ENCODE results near the gene CD180. TPM values are rescaled to one million over a fixed set of nuclear protein-coding genes. Genes with fewer than 3 reads are reported as not detected.
A peak's percentile ranks its signal among the peaks of the same experiment; 100 is the strongest.

The CD180 gene
- total RNA-seq, 1 experiment from 2014 or later = not detected

DNA sequence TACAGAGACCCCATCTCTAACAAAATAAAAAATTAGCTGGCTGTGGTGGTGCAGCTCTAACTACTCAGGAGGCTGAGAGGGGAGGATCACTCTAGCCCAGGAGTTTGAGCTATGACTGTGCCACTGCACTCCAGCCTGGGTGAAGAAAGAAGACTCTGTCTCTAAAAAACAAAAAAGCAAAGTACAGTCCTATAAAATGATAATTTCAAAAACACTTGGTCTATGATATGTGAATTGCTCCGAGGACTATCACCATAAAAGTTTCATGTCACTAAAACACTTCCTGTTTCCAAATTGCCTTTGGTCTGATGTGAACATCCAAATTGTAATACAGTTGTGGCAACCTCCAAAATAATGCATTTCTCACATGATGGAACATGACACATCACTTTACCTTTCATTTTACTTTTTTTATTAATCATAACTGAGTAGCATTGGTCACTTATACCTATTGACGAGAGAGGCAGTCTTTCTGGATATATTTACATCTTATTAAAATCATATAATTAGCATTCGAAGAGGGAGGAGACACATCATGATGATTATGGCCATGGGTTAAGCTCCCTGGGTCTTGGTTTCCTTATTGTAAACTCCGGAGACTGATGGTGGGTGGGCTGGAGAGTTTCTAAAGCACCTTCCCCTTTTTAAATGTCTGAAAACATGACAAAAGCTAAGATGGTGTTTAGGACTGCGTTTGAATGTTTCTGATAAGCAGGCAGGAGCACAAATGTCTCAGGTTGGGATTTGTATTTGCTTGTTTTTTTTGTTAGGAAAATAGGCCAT is 25.8 kb upstream of the CD180 start:
- no peak overlapping the region for H3K4me3 ChIP-seq
- H3K27ac ChIP-seq = no peak overlapping the region
- H3K27me3 ChIP-seq = no peaks in the 10 kb centered on the region
- DNase-seq = no peak
- H3K9me3 ChIP-seq (replicated peaks) = no peaks in the 10 kb centered on the region
- H3K4me1 ChIP-seq = no peaks in the 10 kb centered on the region
- no peaks in the 10 kb centered on the region for H3K36me3 ChIP-seq

DNA sequence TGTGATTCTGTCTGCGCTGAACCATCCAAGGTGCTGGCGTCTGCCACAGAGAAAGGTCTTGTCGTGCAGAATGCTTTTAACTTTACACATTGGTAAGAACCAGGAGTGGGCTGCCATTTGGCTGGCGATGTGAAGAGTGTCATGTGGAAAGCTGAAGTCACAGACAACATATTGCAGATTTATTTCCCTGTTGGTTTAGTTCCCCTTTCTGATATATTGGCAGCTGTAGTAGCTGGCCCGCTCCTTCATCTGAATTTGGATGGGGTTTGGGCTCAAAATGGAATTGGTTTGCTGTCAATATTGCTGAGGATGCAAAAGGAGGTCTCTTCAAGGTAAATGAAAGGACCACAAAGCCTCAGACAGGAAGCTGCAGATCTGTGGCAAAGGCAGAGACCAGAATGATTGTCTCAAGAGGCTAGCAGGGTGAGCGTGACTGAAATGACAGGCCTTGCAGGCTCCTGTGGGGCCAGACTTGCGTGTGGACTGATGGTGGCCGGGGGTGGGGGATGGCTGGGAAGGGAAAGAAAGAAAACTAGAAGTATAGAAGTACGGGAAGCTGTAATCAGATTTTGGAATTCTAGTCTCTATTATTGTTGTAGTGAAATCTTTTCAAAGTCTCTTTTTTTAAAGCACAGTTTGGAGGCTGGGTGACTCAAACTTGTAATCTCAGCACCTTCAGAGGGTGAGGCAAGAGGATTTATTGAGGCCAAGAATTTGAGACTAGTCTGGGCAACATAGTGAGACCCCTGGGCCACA is 25.1 kb upstream of the CD180 start:
- Histone ChIP-seq H3K4me1 (no peaks in the 10 kb centered on the region), H3K27ac (no peak overlapping the region), H3K27me3 (no peaks in the 10 kb centered on the region), H3K4me3 (no peak overlapping the region), H3K9me3 (replicated peaks) (no peaks in the 10 kb centered on the region), H3K36me3 (no peaks in the 10 kb centered on the region)
- DNase-seq = no peak

DNA sequence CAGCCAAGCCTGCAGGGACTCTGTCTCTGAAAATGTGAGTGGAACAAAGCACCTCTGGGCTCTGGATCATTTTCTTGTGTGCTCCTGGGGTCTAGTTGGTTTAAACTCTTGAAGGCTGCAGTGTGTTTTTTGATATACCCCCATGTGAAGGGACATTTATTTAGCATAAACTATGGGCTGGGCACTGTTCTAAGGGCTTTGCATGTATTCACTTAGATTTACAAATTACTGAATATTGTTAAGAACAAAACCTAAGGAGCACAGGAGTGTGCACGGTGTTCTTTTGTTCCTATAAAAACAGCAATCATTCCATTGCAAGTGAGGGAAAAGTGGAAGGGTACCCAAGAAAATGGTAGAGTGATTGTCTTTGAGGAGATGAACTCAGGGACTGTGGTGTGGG is 20.0 kb upstream of the CD180 start:
- Histone ChIP-seq H3K4me3 (no peak overlapping the region), H3K9me3 (replicated peaks) (no peaks in the 10 kb centered on the region), H3K27ac (no peak overlapping the region), H3K27me3 (no peaks in the 10 kb centered on the region), H3K36me3 (no peaks in the 10 kb centered on the region), H3K4me1 (peaks cover 7% of the 10 kb centered on the region; the same call in 1 of the 2 replicates)
- DNase-seq = no peak

DNA sequence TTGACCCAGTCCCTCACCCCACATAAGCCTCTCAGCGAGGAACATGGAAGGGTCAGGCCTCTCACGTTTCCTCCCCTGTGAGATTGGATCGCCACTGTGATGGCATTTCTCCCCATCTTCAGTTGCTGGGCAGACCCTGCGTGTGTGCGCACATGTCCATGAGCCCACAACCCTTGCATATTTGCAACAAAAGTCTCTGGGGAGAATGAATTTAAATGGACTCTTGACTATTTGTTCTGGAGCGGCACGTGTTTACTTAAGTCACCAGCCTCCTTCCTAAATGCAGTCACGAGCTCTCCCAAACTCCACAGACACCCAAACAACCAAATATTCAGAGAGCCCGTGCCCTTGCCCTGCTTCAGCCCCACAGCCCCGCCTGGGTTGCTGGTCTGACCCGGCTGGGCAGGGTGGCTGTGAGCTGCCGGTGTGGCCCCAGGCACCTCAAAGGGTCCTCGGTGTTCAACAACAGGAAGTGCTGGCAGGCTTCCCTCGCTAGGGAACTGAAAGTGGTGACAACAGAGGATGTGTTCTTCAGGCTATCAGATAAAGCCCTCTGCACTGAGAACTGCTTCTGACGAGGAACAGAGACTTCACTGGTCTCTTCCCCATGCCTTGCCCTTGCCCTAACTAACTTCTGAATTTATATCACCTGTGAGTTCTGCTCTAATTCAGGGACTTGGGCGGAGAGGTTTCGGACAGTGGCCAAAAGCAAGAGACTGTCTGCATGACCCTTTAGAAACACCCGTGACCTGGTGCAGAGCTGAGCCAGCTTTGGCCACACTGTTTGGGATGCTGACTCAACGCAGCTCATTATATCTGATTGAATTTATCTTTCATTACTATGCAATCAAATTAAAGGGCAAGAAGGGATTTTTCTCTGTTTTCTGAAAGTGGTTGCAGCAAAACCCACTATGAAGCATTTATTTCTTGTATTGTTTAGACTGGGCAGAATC is 19.2 kb upstream of the CD180 start:
- no peak overlapping the region for H3K27ac ChIP-seq
- H3K4me1 ChIP-seq = peaks cover 7% of the 10 kb centered on the region; the same call in 1 of the 2 replicates
- H3K9me3 ChIP-seq (replicated peaks) = no peaks in the 10 kb centered on the region
- no peaks in the 10 kb centered on the region for H3K36me3 ChIP-seq
- H3K27me3 ChIP-seq = no peaks in the 10 kb centered on the region
- H3K4me3 ChIP-seq = peak overlapping the region; percentile 12; the same call in 1 of the 2 replicates
- peak in 1 of 2 experiments; percentile 36 for DNase-seq

DNA sequence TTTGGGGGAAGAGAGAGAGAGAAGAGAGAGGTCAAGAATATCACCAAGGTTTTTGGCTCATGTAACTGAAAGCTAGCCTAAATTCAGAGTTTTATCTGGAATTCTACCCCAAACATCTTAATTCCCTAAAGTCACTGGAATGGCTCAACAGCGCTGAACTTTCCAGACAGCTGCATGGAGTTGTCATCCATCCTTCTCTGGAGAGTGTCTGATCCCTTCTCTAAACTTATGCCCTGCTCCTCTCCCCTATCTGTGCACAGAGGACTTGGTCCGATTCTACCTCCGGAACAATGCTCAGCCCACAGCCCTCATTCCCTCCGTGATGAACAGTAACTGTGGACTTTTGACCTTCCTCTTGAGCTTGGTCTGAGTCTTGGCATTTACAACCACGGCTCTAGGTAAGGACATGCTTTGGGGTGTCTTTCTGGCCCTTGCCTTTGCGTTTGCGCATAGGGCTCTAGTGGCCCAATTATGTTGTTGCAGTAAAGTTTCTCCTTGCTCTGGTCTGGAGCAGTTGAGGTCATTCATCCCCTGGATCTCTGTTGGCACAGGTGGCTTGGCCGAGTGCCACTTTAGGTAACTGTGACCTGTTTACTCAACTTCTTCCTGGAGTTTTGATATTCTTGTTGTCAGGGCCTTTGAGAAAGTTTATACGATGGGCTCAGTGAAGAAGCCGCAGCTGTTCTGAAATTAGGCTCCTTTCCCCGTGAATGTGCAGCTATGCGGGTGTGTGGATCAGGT is 18.3 kb upstream of the CD180 start:
- DNase-seq = peak in 1 of 2 experiments; percentile 31
- no peaks in the 10 kb centered on the region for H3K36me3 ChIP-seq
- H3K27ac ChIP-seq = no peak overlapping the region
- peaks cover 7% of the 10 kb centered on the region; the same call in 1 of the 2 replicates for H3K4me1 ChIP-seq
- H3K27me3 ChIP-seq = no peaks in the 10 kb centered on the region
- H3K9me3 ChIP-seq (replicated peaks) = no peaks in the 10 kb centered on the region
- no peak overlapping the region for H3K4me3 ChIP-seq

DNA sequence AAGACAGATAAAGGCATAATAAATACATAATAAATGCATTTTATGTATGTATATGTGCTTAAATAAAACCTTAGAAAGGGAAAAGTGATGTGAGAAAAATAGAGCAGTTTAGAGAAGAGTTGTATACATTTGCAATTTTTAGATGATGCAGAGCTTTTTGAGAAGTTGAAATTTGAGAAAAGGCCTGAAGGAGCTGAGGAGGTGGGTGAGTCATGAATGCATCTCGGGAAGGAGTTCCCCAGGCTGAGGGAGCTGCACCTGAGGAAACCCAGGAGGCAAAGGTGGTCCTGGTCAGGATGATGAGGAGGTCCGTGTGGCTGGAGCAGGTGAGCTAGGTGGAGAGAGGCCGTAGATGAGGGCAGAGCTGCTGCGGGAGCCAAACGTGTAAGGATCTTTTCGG is 17.4 kb upstream of the CD180 start:
- Histone ChIP-seq H3K9me3 (replicated peaks) (no peaks in the 10 kb centered on the region), H3K4me3 (no peak overlapping the region), H3K36me3 (no peaks in the 10 kb centered on the region), H3K27ac (no peak overlapping the region), H3K4me1 (peaks cover 7% of the 10 kb centered on the region; the same call in 1 of the 2 replicates), H3K27me3 (no peaks in the 10 kb centered on the region)
- DNase-seq = no peak

DNA sequence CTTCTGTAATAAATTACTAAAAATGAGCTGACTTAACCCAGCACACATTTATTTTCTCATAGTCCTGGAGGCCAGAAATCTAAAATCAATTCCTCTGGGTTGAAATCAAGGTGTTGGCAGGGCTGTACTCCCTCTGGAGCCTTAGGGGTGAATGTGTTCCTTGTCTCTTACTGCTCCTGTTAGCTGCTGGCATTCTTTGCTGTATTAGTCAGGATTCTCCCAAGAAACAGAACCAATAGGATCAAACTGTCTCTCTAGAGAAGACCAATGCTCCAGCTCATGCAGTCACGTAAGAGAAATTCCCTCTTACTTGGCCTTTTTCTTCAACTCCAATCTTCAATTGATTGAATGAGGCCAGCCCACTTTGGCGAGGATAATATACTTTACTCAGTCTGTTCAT is 15.3 kb upstream of the CD180 start:
- H3K4me3 ChIP-seq = no peak overlapping the region
- no peak overlapping the region for H3K27ac ChIP-seq
- no peaks in the 10 kb centered on the region for H3K36me3 ChIP-seq
- DNase-seq = no peak
- H3K9me3 ChIP-seq (replicated peaks) = no peaks in the 10 kb centered on the region
- peaks cover 4% of the 10 kb centered on the region; the same call in 1 of the 2 replicates for H3K27me3 ChIP-seq
- peaks cover 7% of the 10 kb centered on the region; the same call in 1 of the 2 replicates for H3K4me1 ChIP-seq

DNA sequence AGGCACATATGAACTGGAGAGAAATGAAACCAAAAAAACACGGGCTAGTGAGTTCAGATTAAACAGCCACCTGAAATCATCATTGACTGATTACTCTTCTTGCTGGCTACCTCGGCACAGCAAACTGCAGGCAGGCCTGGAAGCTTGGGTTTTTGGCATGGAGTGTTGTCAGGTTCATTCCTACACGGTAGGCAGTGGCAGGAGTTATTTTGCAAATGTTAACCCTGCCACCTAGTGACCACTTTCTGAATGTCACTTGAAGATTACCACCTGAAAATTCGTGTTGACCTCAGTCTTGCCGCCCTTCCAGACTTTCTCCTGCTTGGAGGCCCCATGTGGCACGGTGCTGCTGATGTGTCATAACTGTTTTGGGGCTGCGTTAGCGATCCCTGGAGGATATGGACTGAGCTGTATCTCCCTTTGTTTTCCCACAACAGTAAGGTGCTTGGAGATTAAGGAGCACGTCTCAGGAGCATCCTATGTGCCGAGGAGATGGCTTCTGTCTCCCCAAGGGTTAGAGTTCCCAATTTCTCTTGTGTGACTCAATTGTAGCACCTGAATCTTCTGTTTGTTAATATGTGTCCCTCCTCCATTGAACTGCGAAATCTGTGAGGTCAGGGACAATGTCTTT is 12.7 kb upstream of the CD180 start:
- H3K27ac ChIP-seq = no peak overlapping the region
- DNase-seq = peak; percentile 51 to 80
- H3K4me3 ChIP-seq = no peak overlapping the region
- peaks cover 7% of the 10 kb centered on the region for H3K27me3 ChIP-seq
- H3K36me3 ChIP-seq = no peaks in the 10 kb centered on the region
- no peaks in the 10 kb centered on the region for H3K9me3 ChIP-seq (replicated peaks)
- H3K4me1 ChIP-seq = no peaks in the 10 kb centered on the region

DNA sequence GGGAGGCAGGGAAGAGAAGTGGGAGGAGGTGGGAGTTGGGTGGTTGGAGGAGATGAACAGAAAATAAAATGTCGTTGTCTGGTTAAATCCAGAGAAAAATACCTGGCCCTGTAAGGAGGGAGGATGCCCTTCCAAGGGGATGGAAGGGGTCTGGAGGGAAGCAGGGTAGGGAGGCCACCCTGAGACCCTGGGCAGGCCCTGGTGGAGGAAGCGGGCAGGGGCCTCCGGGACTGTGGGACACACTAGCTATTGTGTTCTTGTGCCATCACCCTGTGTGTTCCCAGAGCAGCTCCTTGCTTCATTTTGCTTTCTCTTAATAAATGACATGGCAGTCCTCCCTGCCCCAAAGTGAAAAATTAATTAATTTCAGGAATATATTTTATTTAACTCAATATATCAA is 11.8 kb upstream of the CD180 start:
- Histone ChIP-seq H3K27ac (no peak overlapping the region), H3K27me3 (peaks cover 7% of the 10 kb centered on the region), H3K4me1 (no peaks in the 10 kb centered on the region), H3K36me3 (no peaks in the 10 kb centered on the region), H3K4me3 (no peak overlapping the region), H3K9me3 (replicated peaks) (no peaks in the 10 kb centered on the region)
- DNase-seq = no peak

DNA sequence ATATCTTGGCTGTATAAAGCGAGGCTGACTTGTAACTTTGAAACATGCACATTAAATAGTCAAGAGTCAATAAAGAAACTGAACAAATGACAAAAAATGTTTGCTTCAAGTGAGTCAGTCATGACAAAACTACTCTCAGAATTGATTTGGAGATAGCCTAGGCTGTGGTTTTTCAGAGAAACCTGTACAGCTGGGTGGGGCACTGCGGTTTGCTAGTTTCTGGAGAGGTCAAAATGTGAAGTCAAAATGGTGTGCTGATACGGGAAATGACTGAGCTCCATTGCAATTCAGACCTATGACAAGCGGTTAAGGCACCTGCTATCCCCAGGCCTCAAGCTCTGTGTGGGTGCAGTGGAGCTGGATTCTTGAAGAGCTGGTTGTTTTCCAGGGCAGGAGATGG is 10.3 kb upstream of the CD180 start:
- Histone ChIP-seq H3K4me3 (no peak overlapping the region), H3K4me1 (no peaks in the 10 kb centered on the region), H3K27ac (no peak overlapping the region), H3K9me3 (replicated peaks) (no peaks in the 10 kb centered on the region), H3K36me3 (no peaks in the 10 kb centered on the region), H3K27me3 (peaks cover 7% of the 10 kb centered on the region)
- peak; percentile 22 to 42 for DNase-seq

DNA sequence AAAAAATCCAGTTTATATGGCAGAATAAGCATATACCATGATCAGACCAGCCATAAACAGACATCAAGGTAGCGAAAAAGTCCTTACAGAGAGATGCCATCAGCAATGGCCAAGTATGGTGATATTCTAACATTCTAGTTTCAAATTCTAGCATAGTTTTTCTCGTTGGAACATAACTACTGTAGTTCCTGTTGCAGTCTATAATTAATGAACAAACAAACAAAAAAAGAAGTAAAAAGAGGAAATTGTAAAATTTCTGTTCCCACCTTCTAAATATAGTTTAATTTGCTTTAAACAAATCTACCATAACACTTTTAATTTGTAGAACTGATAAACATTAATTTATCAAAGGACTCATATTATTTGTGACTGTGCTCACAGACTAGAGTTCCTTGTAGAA is 9.9 kb upstream of the CD180 start:
- H3K4me3 ChIP-seq = no peak overlapping the region
- H3K9me3 ChIP-seq (replicated peaks) = no peaks in the 10 kb centered on the region
- H3K36me3 ChIP-seq = no peaks in the 10 kb centered on the region
- no peaks in the 10 kb centered on the region for H3K4me1 ChIP-seq
- H3K27ac ChIP-seq = no peak overlapping the region
- DNase-seq = no peak
- peaks cover 7% of the 10 kb centered on the region for H3K27me3 ChIP-seq

DNA sequence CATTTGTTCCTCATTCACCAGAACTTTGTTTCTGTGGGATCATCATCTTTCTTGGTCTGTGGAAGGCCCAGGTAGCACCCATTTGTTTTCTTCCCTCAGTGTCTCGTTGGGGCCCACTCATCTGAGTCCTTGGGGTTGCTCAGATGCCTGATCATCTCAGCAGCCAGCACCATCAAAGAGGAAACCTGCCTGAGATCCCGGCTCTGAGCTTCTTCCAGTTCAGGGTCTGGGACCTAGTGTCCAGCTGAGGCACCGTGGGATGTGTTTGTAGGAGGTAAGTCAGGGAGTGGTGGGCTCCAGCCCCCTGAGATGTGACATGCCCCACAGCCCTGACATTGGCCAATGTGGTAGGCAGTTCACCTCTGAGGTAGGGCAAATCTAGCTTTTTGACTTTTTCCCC is 9.4 kb upstream of the CD180 start:
- Histone ChIP-seq H3K36me3 (no peaks in the 10 kb centered on the region), H3K9me3 (replicated peaks) (no peaks in the 10 kb centered on the region), H3K27ac (no peak overlapping the region), H3K4me1 (no peaks in the 10 kb centered on the region), H3K27me3 (peaks cover 7% of the 10 kb centered on the region), H3K4me3 (no peak overlapping the region)
- no peak for DNase-seq

DNA sequence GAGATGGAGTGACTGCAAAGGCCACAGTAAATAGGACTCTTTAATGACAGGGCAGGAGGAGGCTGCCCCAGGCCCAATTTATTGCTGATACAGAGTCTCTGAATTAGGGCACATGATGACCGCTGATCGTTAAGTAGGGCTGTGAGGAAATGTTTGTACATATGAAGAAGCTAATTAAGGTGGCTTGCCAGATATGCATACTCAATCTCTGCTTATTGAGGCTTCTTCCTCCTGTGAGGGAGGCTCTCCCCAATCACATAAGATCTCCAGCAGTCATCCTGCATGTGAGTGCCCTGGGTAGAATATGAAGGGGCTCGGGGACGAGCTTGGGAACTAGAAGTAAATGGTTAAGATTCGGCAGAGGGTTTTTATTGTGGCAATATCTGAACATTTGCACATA is 8.2 kb upstream of the CD180 start:
- H3K36me3 ChIP-seq = no peaks in the 10 kb centered on the region

DNA sequence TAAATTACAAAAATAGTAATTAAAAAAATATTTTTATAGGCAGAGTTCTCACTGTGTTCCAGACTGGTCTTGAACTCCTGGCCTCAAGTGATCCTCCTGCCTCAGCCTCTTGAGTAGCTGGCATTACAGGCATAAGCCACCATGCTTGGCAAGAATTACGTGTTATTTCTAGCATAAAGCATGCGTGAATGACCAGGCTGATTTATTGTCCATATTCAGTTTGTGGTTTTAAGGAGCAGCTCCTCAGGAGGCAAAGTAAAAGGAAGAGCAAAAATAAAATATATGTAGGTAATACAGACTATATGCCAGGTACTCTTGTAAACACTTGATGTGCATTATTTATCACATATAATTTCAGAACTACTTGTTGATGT is 7.1 kb upstream of the CD180 start:
- Histone ChIP-seq H3K4me1 (no peaks in the 10 kb centered on the region), H3K27ac (no peak overlapping the region), H3K4me3 (no peak overlapping the region), H3K36me3 (no peaks in the 10 kb centered on the region), H3K9me3 (replicated peaks) (no peaks in the 10 kb centered on the region), H3K27me3 (peaks cover 4% of the 10 kb centered on the region)
- no peak for DNase-seq

More for the DNA sequence above, 8.2 kb upstream of the CD180 start:
- Histone ChIP-seq H3K9me3 (replicated peaks) (no peaks in the 10 kb centered on the region), H3K27ac (no peak overlapping the region), H3K4me3 (no peak overlapping the region), H3K27me3 (peaks cover 7% of the 10 kb centered on the region), H3K4me1 (no peaks in the 10 kb centered on the region)
- no peak for DNase-seq

Measured in SJCRH30 (cell line).